Measurements from ENCODE around the gene CRLF3.
"Not testable (repeated sequence)": the region's sequence is repeated elsewhere in the genome, so short reads cannot be mapped to it uniquely, and the experiment has no call there.

The CRLF3 gene

GRCh38 chr17:30767641-30768404 lies 56.7 kb downstream of the CRLF3 start:
- H3K14ac ChIP-seq (ENCODE audit: low read length in 2 of 2); H2BK120ac ChIP-seq (ENCODE audit: low read depth, low read length); H3K4ac ChIP-seq (ENCODE audit: low read depth in 1 of 2, low read length in 2 of 2); H2AK5ac ChIP-seq (ENCODE audit: low read length, severe bottlenecking); H3K4me1 ChIP-seq (ENCODE audit: control insufficient read depth, insufficient read depth, low read depth, low read length); H3K79me1 ChIP-seq (replicated peaks; ENCODE audit: low read length, poor library complexity, severe bottlenecking); H3K4me2 ChIP-seq (ENCODE audit: low read length, poor library complexity, severe bottlenecking); H3K4me3 ChIP-seq (ENCODE audit: insufficient read depth in 1 of 2, low read depth in 1 of 2, low read length in 2 of 2); H2BK15ac ChIP-seq (ENCODE audit: low read depth, poor library complexity, severe bottlenecking); H2BK12ac ChIP-seq (ENCODE audit: low read length in 2 of 2); H4K8ac ChIP-seq (ENCODE audit: low read length); H3K9me3 ChIP-seq (ENCODE audit: control insufficient read depth, low read length); DNase-seq; H3K23ac ChIP-seq (ENCODE audit: low read length in 2 of 2); H3K9ac ChIP-seq (ENCODE audit: low read length); H3K18ac ChIP-seq (ENCODE audit: low read depth in 1 of 2, low read length in 2 of 2); H4K91ac ChIP-seq (ENCODE audit: low read length); H2BK5ac ChIP-seq (ENCODE audit: low read depth, low read length, poor library complexity, severe bottlenecking); H3K27me3 ChIP-seq (ENCODE audit: control insufficient read depth in 1 of 2, insufficient read depth in 1 of 2, low read length in 2 of 2); H3K27ac ChIP-seq (ENCODE audit: low read length, poor library complexity, severe bottlenecking); H2AFZ ChIP-seq (ENCODE audit: low read depth, low read length): not testable (repeated sequence)
- WGBS = 93% methylated on average over 4 of the region's 14 CpGs
- peaks cover 13 to 33% of the 10 kb centered on the region in 2 experiments for H3K36me3 ChIP-seq (ENCODE audit: control insufficient read depth in 1 of 2, insufficient read depth in 2 of 2, low read depth in 1 of 2, low read length in 2 of 2)

GRCh38 chr17:30761060-30761459 lies 63.4 kb downstream of the CRLF3 start:
- H2AFZ ChIP-seq (ENCODE audit: low read depth, low read length) = no peak overlapping the region
- H3K9me3 ChIP-seq (ENCODE audit: control insufficient read depth, low read length) = no peaks in the 10 kb centered on the region
- no peak overlapping the region for H2BK12ac ChIP-seq (ENCODE audit: low read length in 2 of 2)
- no peak overlapping the region for H3K9ac ChIP-seq (ENCODE audit: low read length)
- H3K14ac ChIP-seq (ENCODE audit: low read length in 2 of 2) = no peak overlapping the region
- no peak overlapping the region for H4K91ac ChIP-seq (ENCODE audit: low read length)
- no peak overlapping the region for H2AK5ac ChIP-seq (ENCODE audit: low read length, severe bottlenecking)
- H3K4me3 ChIP-seq (ENCODE audit: insufficient read depth in 1 of 2, low read depth in 1 of 2, low read length in 2 of 2) = no peak overlapping the region
- H3K4me1 ChIP-seq (ENCODE audit: control insufficient read depth, insufficient read depth, low read depth, low read length) = no peaks in the 10 kb centered on the region
- H3K4ac ChIP-seq (ENCODE audit: low read depth in 1 of 2, low read length in 2 of 2) = no peak overlapping the region
- no peaks in the 10 kb centered on the region for H3K27me3 ChIP-seq (ENCODE audit: control insufficient read depth in 1 of 2, insufficient read depth in 1 of 2, low read length in 2 of 2)
- H2BK120ac ChIP-seq (ENCODE audit: low read depth, low read length) = no peak overlapping the region
- H3K79me1 ChIP-seq (replicated peaks; ENCODE audit: low read length, poor library complexity, severe bottlenecking) = peaks cover 12% of the 10 kb centered on the region
- H3K18ac ChIP-seq (ENCODE audit: low read depth in 1 of 2, low read length in 2 of 2) = no peak overlapping the region
- no peak for DNase-seq
- no peak overlapping the region for H2BK5ac ChIP-seq (ENCODE audit: low read depth, low read length, poor library complexity, severe bottlenecking)
- no peak overlapping the region for H3K4me2 ChIP-seq (ENCODE audit: low read length, poor library complexity, severe bottlenecking)
- H3K36me3 ChIP-seq (ENCODE audit: control insufficient read depth in 1 of 2, insufficient read depth in 2 of 2, low read depth in 1 of 2, low read length in 2 of 2) = peaks cover 15 to 30% of the 10 kb centered on the region in 2 experiments
- H2BK15ac ChIP-seq (ENCODE audit: low read depth, poor library complexity, severe bottlenecking) = no peak overlapping the region
- no peak overlapping the region for H4K8ac ChIP-seq (ENCODE audit: low read length)
- H3K27ac ChIP-seq (ENCODE audit: low read length, poor library complexity, severe bottlenecking) = no peak overlapping the region
- H3K23ac ChIP-seq (ENCODE audit: low read length in 2 of 2) = no peak overlapping the region

GRCh38 chr17:30753291-30753690 lies 71.2 kb downstream of the CRLF3 start:
- H4K91ac ChIP-seq (ENCODE audit: low read length); H3K18ac ChIP-seq (ENCODE audit: low read depth in 1 of 2, low read length in 2 of 2); H2AK5ac ChIP-seq (ENCODE audit: low read length, severe bottlenecking); H3K79me1 ChIP-seq (replicated peaks; ENCODE audit: low read length, poor library complexity, severe bottlenecking); H4K8ac ChIP-seq (ENCODE audit: low read length); H3K27ac ChIP-seq (ENCODE audit: low read length, poor library complexity, severe bottlenecking); DNase-seq; H2BK15ac ChIP-seq (ENCODE audit: low read depth, poor library complexity, severe bottlenecking); H3K4me3 ChIP-seq (ENCODE audit: insufficient read depth in 1 of 2, low read depth in 1 of 2, low read length in 2 of 2); H3K27me3 ChIP-seq (ENCODE audit: control insufficient read depth in 1 of 2, insufficient read depth in 1 of 2, low read length in 2 of 2); H2AFZ ChIP-seq (ENCODE audit: low read depth, low read length); H3K9ac ChIP-seq (ENCODE audit: low read length); H3K14ac ChIP-seq (ENCODE audit: low read length in 2 of 2); H2BK120ac ChIP-seq (ENCODE audit: low read depth, low read length); H3K9me3 ChIP-seq (ENCODE audit: control insufficient read depth, low read length); H3K4ac ChIP-seq (ENCODE audit: low read depth in 1 of 2, low read length in 2 of 2); H2BK12ac ChIP-seq (ENCODE audit: low read length in 2 of 2); H3K4me2 ChIP-seq (ENCODE audit: low read length, poor library complexity, severe bottlenecking); H3K23ac ChIP-seq (ENCODE audit: low read length in 2 of 2); H2BK5ac ChIP-seq (ENCODE audit: low read depth, low read length, poor library complexity, severe bottlenecking); H3K4me1 ChIP-seq (ENCODE audit: control insufficient read depth, insufficient read depth, low read depth, low read length): not testable (repeated sequence)
- peaks cover 29 to 35% of the 10 kb centered on the region in 2 experiments for H3K36me3 ChIP-seq (ENCODE audit: control insufficient read depth in 1 of 2, insufficient read depth in 2 of 2, low read depth in 1 of 2, low read length in 2 of 2)
- WGBS = 96% methylated on average over 10 of the region's 10 CpGs

GRCh38 chr17:30750982-30751381 lies 73.5 kb downstream of the CRLF3 start:
- 92% methylated on average over 11 of the region's 11 CpGs for WGBS
- H2BK5ac ChIP-seq (ENCODE audit: low read depth, low read length, poor library complexity, severe bottlenecking); H2BK120ac ChIP-seq (ENCODE audit: low read depth, low read length); DNase-seq; H3K18ac ChIP-seq (ENCODE audit: low read depth in 1 of 2, low read length in 2 of 2); H3K27me3 ChIP-seq (ENCODE audit: control insufficient read depth in 1 of 2, insufficient read depth in 1 of 2, low read length in 2 of 2); H3K4me1 ChIP-seq (ENCODE audit: control insufficient read depth, insufficient read depth, low read depth, low read length); H3K27ac ChIP-seq (ENCODE audit: low read length, poor library complexity, severe bottlenecking); H3K4ac ChIP-seq (ENCODE audit: low read depth in 1 of 2, low read length in 2 of 2); H2BK12ac ChIP-seq (ENCODE audit: low read length in 2 of 2); H4K8ac ChIP-seq (ENCODE audit: low read length); H3K4me2 ChIP-seq (ENCODE audit: low read length, poor library complexity, severe bottlenecking); H4K91ac ChIP-seq (ENCODE audit: low read length); H3K14ac ChIP-seq (ENCODE audit: low read length in 2 of 2); H2AK5ac ChIP-seq (ENCODE audit: low read length, severe bottlenecking); H3K9ac ChIP-seq (ENCODE audit: low read length); H3K4me3 ChIP-seq (ENCODE audit: insufficient read depth in 1 of 2, low read depth in 1 of 2, low read length in 2 of 2); H3K23ac ChIP-seq (ENCODE audit: low read length in 2 of 2); H3K9me3 ChIP-seq (ENCODE audit: control insufficient read depth, low read length); H3K79me1 ChIP-seq (replicated peaks; ENCODE audit: low read length, poor library complexity, severe bottlenecking); H2AFZ ChIP-seq (ENCODE audit: low read depth, low read length); H2BK15ac ChIP-seq (ENCODE audit: low read depth, poor library complexity, severe bottlenecking): not testable (repeated sequence)
- peaks cover 23 to 24% of the 10 kb centered on the region in 2 experiments for H3K36me3 ChIP-seq (ENCODE audit: control insufficient read depth in 1 of 2, insufficient read depth in 2 of 2, low read depth in 1 of 2, low read length in 2 of 2)

Data from mesenchymal stem cell (in vitro differentiated cells and primary cell).